Calu3 (cell line): ENCODE data around the gene ANO9. TPM values are rescaled to one million over a fixed set of nuclear protein-coding genes. Genes with fewer than 3 reads are reported as not detected.

ENCODE experiments used
- BruUV-seq: library from RNA; stranded (reverse); fragments of 400-500 nt; replicated peaks from 2 replicates; lab custom pipeline; 2021; lab: Mats Ljungman, UMichigan
- CTCF ChIA-PET: fragments of 300-600 bp; sonication (Branson Sonifier 250); formaldehyde crosslinking; loops from one replicate; lab custom pipeline; 2022; ENCODE audit warnings: antibody characterized with exemption; lab: Charles Lee
- DNase-seq: peaks from one replicate; pipeline ENCODE4 v3.0.0; 2022
- H3K27ac Mint-ChIP-seq: one replicate; pipeline ENCODE4 v1.8.0; 2022; ENCODE audit warnings: mixed read lengths; ENCODE audit not compliant: unreplicated experiment
- H3K27me3 Mint-ChIP-seq: one replicate; pipeline ENCODE4 v1.8.0; 2022; ENCODE audit warnings: mixed read lengths; ENCODE audit not compliant: unreplicated experiment
- H3K36me3 Mint-ChIP-seq: one replicate; pipeline ENCODE4 v1.8.0; 2022; ENCODE audit warnings: mild to moderate bottlenecking, moderate library complexity, mixed read lengths; ENCODE audit not compliant: insufficient read depth, unreplicated experiment
- H3K4me1 Mint-ChIP-seq: one replicate; pipeline ENCODE4 v1.8.0; 2022; ENCODE audit warnings: mild to moderate bottlenecking, low read depth, mixed read lengths; ENCODE audit not compliant: unreplicated experiment
- H3K4me3 Mint-ChIP-seq: one replicate; pipeline ENCODE4 v1.8.0; 2022; ENCODE audit warnings: mild to moderate bottlenecking, low read depth, moderate library complexity, mixed read lengths; ENCODE audit not compliant: unreplicated experiment
- H3K9me3 Mint-ChIP-seq: one replicate; pipeline ENCODE4 v1.8.0; 2022; ENCODE audit warnings: low read depth, mixed read lengths; ENCODE audit not compliant: unreplicated experiment
- intact Hi-C: fragments of 100-400 bp; cut with micrococcal nuclease; formaldehyde crosslinking; loops from one replicate; pipeline ENCODE4 v1.10.0; 2022; ENCODE audit not compliant: unreplicated experiment
- total RNA-seq: library from RNA; stranded (reverse); gene quantifications from 2 replicates; pipeline ENCODE4 v1.2.3, GENCODE V29; 2022
- TF ChIP-seq, protein P1 (sequence below): fragments of 200-600 bp; IDR thresholded peaks from one replicate; pipeline ENCODE4 v1.8.0; 2022; ENCODE audit warnings: antibody characterized with exemption; ENCODE audit not compliant: unreplicated experiment

ANO9 gene
- total RNA-seq, 1 experiment from 2014 or later = 27.2 TPM

DNA sequence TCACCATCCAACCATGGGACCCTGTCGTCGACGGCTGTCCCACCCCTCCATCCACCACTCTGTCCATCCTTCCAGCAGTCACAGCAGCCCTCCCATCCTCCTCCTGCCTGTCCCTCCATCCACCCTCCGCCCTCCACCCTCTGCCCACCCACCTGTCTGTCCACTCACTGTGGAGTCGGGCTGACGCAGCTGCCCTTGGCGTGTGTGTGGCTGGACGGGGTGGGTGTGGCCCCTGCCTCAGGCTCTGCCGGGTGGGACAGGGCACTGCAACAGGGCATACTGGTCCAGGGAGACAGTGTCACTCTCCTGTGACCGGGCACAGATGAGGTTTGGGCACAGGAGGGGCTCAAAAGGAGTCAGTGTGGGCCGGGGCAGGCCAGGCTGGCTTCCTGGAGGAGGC, 45.9 kb downstream of the ANO9 start:
- CTCF ChIA-PET = interaction anchor here (0.6 to 1.3 kb wide), 3 partner anchors 21 to 79 kb away, joined by 3 to 9 read pairs (median 3); no protein-coding TSS in a partner anchor
- no TSS peak for BruUV-seq
- no peaks in the 10 kb centered on the region for H3K27me3 Mint-ChIP-seq
- TF ChIP-seq, protein P1, sequence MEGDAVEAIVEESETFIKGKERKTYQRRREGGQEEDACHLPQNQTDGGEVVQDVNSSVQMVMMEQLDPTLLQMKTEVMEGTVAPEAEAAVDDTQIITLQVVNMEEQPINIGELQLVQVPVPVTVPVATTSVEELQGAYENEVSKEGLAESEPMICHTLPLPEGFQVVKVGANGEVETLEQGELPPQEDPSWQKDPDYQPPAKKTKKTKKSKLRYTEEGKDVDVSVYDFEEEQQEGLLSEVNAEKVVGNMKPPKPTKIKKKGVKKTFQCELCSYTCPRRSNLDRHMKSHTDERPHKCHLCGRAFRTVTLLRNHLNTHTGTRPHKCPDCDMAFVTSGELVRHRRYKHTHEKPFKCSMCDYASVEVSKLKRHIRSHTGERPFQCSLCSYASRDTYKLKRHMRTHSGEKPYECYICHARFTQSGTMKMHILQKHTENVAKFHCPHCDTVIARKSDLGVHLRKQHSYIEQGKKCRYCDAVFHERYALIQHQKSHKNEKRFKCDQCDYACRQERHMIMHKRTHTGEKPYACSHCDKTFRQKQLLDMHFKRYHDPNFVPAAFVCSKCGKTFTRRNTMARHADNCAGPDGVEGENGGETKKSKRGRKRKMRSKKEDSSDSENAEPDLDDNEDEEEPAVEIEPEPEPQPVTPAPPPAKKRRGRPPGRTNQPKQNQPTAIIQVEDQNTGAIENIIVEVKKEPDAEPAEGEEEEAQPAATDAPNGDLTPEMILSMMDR = no peak
- DNase-seq = no peak
- H3K9me3 Mint-ChIP-seq = no peaks in the 10 kb centered on the region
- peaks cover 17% of the 10 kb centered on the region for H3K4me1 Mint-ChIP-seq
- peaks cover 60% of the 10 kb centered on the region for H3K36me3 Mint-ChIP-seq
- intact Hi-C loops = no loop called here
- H3K27ac Mint-ChIP-seq = peak overlapping the region; percentile 36
- peak overlapping the region; percentile 95 for H3K4me3 Mint-ChIP-seq

DNA sequence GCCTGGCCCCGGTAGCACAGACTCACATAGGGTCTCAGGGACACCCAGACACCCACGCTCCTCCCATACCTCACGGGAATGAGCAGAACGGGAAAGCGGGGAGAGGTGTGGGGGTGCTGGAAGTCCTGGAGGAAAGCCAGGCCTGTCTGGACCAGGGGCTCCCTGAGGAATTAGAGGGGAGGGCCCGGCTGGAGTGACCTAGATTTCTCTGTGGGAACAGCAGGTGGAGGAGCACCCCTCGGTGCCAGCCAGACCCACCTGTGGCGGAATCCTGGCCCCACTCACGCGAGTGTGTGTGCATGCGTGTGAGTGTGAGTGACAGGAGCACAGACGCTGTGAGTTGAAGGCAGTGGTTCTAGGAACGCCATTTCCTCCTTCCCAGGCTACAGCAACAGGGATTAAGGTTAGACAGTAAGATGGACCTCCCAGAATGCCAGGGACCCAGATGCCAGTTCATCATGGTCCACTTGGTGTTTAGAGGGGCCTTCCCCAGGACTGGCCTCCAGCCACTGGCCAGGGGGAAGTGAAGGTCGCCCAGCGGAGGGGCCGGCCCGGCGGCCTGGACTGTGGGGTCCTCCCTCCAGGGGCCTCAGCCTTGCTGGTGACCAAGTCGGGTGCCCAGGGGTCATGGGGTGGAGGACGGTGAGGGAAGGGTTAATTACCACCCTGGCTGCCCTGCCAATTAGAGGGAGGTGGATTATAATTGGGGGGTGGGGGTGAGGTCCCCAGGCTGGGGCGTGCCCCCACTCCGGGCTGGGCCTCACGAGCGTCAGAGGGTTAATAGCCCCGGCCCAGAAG, 46.8 kb downstream of the ANO9 start:
- H3K9me3 Mint-ChIP-seq = no peaks in the 10 kb centered on the region
- H3K36me3 Mint-ChIP-seq = peaks cover 56% of the 10 kb centered on the region
- H3K4me3 Mint-ChIP-seq = peak overlapping the region; percentile 95
- peaks cover 17% of the 10 kb centered on the region for H3K4me1 Mint-ChIP-seq
- intact Hi-C loops = no loop called here
- no TSS peak for BruUV-seq
- TF ChIP-seq, protein P1 = no peak
- CTCF ChIA-PET = interaction anchor here (0.6 kb wide), 1 partner anchor 79 kb away, joined by 3 read pairs; no protein-coding TSS in a partner anchor
- H3K27me3 Mint-ChIP-seq = no peaks in the 10 kb centered on the region
- H3K27ac Mint-ChIP-seq = peak overlapping the region; percentile 66
- no peak for DNase-seq

DNA sequence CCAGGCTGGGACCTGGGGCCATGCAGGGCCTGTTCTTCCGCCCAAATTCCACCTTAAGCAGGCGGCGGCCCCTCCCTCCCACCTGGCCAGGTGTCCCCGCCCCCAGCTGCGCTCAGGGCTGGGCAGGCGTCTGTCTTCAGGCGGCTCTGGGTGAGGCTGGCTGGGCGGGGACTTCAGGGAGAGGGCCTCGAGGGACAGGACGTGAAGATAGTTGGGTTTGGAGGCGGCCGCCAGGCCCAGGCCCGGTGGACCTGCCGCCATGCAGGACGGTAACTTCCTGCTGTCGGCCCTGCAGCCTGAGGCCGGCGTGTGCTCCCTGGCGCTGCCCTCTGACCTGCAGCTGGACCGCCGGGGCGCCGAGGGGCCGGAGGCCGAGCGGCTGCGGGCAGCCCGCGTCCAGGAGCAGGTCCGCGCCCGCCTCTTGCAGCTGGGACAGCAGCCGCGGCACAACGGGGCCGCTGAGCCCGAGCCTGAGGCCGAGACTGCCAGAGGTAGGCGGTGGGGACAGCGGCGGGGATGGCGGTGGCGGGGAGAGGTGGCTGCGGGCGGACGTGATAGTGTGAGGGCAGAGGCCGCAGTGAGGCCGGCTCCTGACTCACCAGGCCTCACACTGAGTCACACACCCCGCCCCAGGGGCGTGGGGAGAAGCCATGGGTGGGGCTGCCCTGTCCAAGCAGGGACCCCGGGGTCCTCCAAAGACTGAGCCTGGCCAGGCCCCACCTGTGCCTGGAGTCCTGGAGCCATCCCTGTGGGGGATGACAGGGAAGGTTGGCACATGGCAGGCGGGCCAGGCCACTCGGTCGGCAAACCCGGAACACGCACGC, 47.6 kb downstream of the ANO9 start, which contains the start of gene PKP3:
Gene PKP3 (plus strand): TSS at position 176 of the 824 bp plus-strand sequence. CDS start 84 bp downstream, at position 260.
- intact Hi-C loops = no loop called here
- H3K9me3 Mint-ChIP-seq = no peaks in the 10 kb centered on the region
- CTCF ChIA-PET = interaction anchor here (0.6 to 0.7 kb wide), 4 partner anchors 54 to 137 kb away, joined by 3 to 7 read pairs (median 4); no protein-coding TSS in a partner anchor
- TSS peak; percentile 96 for BruUV-seq
- H3K36me3 Mint-ChIP-seq = peaks cover 48% of the 10 kb centered on the region
- TF ChIP-seq, protein P1 = no peak
- peak within 1 kb of the TSS; percentile 85 for H3K27ac Mint-ChIP-seq
- H3K27me3 Mint-ChIP-seq = peaks cover 3% of the 10 kb centered on the region
- peak; percentile 95 for DNase-seq
- H3K4me1 Mint-ChIP-seq = peaks cover 17% of the 10 kb centered on the region
- H3K4me3 Mint-ChIP-seq = peak within 1 kb of the TSS; percentile 95
